ENCODE data around the gene ZDHHC11B.
"Not testable (repeated sequence)": the region's sequence is repeated elsewhere in the genome, so short reads cannot be mapped to it uniquely, and the experiment has no call there.

ZDHHC11B gene

GRCh38 chr5:794948-795347, 10.4 kb upstream of the ZDHHC11B start:
- DNase-seq (ENCODE audit: low read depth in 1 of 2, low spot score in 1 of 2); in situ Hi-C loops (cut with HindIII; ENCODE audit: low pct_unique_long_range_greater_than_20kb, low sequenced_read_pairs): not testable (repeated sequence)

- DNase-seq (ENCODE audit: low read depth in 1 of 2, low spot score in 1 of 2); in situ Hi-C loops (cut with HindIII; ENCODE audit: low pct_unique_long_range_greater_than_20kb, low sequenced_read_pairs): not testable (repeated sequence)
Observed at GRCh38 chr5:788703-789102, 4.2 kb upstream of the ZDHHC11B start.

DNA sequence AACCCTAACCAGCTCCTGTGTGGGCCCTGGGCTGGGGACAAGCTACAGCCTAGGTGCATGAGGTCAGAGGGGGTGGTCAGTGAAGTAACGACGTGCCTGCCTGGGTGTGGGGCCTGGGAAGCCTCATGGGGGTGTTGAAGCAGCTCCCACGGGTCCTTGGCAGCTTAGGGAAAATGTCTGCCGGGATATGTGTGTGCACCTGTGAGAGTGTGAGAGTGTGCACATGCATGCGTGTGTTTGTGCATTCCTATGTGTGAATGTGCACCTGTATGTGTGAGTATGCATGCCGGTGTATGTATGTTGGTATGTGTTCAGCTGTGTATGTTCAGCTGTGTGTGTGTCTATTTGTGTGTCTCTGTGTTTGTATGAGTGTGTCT, 3.3 kb upstream of the ZDHHC11B start:
- in situ Hi-C loops (cut with HindIII; ENCODE audit: low pct_unique_long_range_greater_than_20kb, low sequenced_read_pairs); DNase-seq (ENCODE audit: low read depth in 1 of 2, low spot score in 1 of 2): not testable (repeated sequence)

DNA sequence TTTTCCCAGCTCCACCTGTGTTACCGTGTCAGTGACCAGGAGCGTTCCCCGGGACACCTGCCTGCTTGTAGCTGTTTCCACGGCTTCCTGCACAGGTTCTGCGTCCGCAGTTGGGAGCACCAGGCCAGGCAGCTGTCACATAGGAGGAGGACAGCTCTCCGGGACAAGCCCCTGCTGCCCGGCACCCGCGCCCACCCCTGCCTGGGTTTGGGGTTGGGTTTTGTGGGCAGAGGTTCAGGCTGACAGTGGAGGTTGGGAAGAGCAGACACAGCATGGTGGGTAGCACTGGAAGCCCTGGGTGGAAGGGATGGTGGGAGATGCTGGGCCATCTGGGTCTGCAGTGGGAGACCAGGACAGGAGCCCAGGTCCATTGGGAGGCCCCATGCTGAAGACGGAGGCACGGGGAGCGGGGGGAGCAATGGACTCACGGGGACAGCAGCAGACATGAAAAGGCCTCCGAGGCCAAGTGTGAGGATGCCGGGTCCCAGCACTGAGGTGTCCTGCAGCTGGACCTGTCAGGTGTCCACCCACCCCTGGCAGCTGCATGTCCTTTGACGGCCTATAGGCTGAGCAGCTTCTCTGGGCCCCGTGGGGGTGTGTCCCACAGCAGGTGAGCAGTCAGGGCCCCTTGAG, 2.8 kb upstream of the ZDHHC11B start:
- DNase-seq (ENCODE audit: low read depth in 1 of 2, low spot score in 1 of 2); in situ Hi-C loops (cut with HindIII; ENCODE audit: low pct_unique_long_range_greater_than_20kb, low sequenced_read_pairs): not testable (repeated sequence)

GRCh38 chr5:785181-785705, 714 bp upstream of the ZDHHC11B start:
- in situ Hi-C loops (cut with HindIII; ENCODE audit: low pct_unique_long_range_greater_than_20kb, low sequenced_read_pairs); DNase-seq (ENCODE audit: low read depth in 1 of 2, low spot score in 1 of 2): not testable (repeated sequence)

- in situ Hi-C loops (cut with HindIII; ENCODE audit: low pct_unique_long_range_greater_than_20kb, low sequenced_read_pairs): not testable (repeated sequence)
- DNase-seq (ENCODE audit: low read depth in 1 of 2, low spot score in 1 of 2): peak in 1 of 2 experiments; percentile 46
Observed at GRCh38 chr5:783881-784427, 575 bp downstream of the ZDHHC11B start.

DNA sequence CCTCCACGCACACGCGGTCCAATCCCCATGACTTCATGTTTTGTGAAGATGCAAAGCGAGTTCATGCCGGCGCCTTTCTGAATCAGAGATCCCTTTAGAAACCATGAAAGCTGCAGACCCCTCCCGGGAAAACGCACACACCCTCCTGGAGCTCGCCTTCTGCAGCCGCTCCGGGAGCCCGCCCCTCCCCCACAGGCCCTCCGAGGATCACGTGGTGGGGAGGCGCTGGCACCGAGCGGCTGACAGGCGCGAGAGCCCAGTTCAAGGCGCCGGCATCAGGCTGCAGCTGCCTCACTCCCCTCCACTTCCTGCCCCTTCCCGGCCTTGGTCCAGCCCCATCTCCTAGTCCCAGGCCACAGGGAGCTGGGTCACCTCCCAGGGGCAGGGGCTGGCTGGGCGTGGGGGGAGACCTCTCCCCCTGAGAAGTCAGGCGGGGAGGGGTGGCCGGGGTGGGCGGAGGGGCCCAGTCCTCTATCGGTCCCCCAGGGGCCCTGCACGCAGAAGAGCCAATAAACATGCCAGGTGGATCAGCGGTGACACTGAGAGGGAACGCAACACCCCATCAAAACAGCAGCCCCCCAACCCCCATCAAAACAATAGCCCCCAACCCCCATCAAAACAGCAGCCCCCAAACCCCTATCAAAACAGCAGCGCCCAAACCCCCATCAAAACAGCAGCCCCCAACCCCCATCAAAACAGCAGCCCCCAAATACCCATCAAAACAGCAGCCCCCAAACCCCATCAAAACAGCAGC, 1.3 kb downstream of the ZDHHC11B start:
- DNase-seq (ENCODE audit: low read depth in 1 of 2, low spot score in 1 of 2); in situ Hi-C loops (cut with HindIII; ENCODE audit: low pct_unique_long_range_greater_than_20kb, low sequenced_read_pairs): not testable (repeated sequence)

DNA sequence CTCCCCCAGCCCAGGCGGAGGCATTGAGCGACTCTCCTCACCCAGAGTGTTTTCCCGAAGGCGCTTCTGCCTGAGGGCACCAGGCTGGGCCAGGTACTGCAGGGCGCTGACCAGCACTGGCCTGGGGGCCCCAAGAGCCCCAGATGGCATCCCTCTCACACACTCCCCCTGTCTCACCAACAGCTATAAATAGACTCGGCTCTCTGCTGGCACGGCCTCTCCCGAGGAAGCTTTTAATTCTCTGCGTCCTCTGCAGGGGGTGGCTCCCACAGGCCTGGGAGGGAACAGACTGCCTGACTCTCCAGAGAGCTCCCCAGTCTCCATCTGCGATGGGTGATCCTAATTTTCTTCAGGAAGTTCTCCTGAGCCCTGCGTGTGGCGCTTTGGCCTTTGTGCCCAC, 2.2 kb downstream of the ZDHHC11B start:
- in situ Hi-C loops (cut with HindIII; ENCODE audit: low pct_unique_long_range_greater_than_20kb, low sequenced_read_pairs): not testable (repeated sequence)

GRCh38 chr5:780571-780970, 4.0 kb downstream of the ZDHHC11B start:
- DNase-seq (ENCODE audit: low read depth in 1 of 2, low spot score in 1 of 2); in situ Hi-C loops (cut with HindIII; ENCODE audit: low pct_unique_long_range_greater_than_20kb, low sequenced_read_pairs): not testable (repeated sequence)

More for the DNA sequence above, 2.2 kb downstream of the ZDHHC11B start:
- not testable (repeated sequence) for DNase-seq (ENCODE audit: low read depth in 1 of 2, low spot score in 1 of 2)

GRCh38 chr5:778967-779366, 5.6 kb downstream of the ZDHHC11B start:
- DNase-seq (ENCODE audit: low read depth in 1 of 2, low spot score in 1 of 2); in situ Hi-C loops (cut with HindIII; ENCODE audit: low pct_unique_long_range_greater_than_20kb, low sequenced_read_pairs): not testable (repeated sequence)

DNA sequence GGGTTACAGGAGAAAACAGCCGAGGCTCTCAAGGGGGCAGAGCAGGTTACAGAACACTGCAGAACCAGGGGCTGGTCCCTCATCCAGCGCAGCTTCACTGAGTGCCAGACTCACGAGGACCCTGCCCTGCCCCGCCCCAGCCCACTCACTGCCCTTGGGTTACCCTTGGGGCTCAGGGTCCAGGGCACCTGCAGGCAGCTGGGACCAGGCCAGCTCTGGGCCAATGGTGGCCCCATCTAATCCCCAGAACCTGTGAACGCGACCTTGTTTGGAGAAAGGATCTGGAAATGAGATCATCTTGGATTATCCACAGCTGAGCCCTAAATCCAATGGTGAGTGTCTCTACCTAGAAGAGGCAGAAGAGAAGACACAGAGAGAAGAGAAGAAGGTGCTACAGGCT, 6.1 kb downstream of the ZDHHC11B start:
- DNase-seq (ENCODE audit: low read depth in 1 of 2, low spot score in 1 of 2); in situ Hi-C loops (cut with HindIII; ENCODE audit: low pct_unique_long_range_greater_than_20kb, low sequenced_read_pairs): not testable (repeated sequence)

- no peak for TF ChIP-seq JUND (IDR thresholded peaks at IDR 0.05; ENCODE audit: low read depth)
- DNase-seq (ENCODE audit: low read depth in 1 of 2, low spot score in 1 of 2): no peak
- in situ Hi-C loops (cut with HindIII; ENCODE audit: low pct_unique_long_range_greater_than_20kb, low sequenced_read_pairs): no loop called here
Observed at GRCh38 chr5:777756-778161, 6.8 kb downstream of the ZDHHC11B start.

GRCh38 chr5:776862-777711, 7.4 kb downstream of the ZDHHC11B start:
- in situ Hi-C loops (cut with HindIII; ENCODE audit: low pct_unique_long_range_greater_than_20kb, low sequenced_read_pairs): no loop called here
- TF ChIP-seq JUND (IDR thresholded peaks at IDR 0.05; ENCODE audit: low read depth): no peak
- peak; percentile 52 to 53 for DNase-seq (ENCODE audit: low read depth in 1 of 2, low spot score in 1 of 2)

Measured in T47D (cell line).